GM12874 (cell line): ENCODE data around the gene KLHDC8B.

ENCODE experiments used
- TF ChIP-seq, protein P1 (sequence below): IDR thresholded peaks from 2 replicates; pipeline ENCODE4 v1.5.1; 2011; ENCODE audit warnings: low read depth, mild to moderate bottlenecking, control low read depth, low read length, moderate library complexity; ENCODE audit not compliant: insufficient read depth

KLHDC8B gene

GRCh38 chr3:49140080-49140479 is 31.3 kb upstream of the KLHDC8B start:
- TF ChIP-seq, protein P1, sequence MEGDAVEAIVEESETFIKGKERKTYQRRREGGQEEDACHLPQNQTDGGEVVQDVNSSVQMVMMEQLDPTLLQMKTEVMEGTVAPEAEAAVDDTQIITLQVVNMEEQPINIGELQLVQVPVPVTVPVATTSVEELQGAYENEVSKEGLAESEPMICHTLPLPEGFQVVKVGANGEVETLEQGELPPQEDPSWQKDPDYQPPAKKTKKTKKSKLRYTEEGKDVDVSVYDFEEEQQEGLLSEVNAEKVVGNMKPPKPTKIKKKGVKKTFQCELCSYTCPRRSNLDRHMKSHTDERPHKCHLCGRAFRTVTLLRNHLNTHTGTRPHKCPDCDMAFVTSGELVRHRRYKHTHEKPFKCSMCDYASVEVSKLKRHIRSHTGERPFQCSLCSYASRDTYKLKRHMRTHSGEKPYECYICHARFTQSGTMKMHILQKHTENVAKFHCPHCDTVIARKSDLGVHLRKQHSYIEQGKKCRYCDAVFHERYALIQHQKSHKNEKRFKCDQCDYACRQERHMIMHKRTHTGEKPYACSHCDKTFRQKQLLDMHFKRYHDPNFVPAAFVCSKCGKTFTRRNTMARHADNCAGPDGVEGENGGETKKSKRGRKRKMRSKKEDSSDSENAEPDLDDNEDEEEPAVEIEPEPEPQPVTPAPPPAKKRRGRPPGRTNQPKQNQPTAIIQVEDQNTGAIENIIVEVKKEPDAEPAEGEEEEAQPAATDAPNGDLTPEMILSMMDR = no peak

DNA sequence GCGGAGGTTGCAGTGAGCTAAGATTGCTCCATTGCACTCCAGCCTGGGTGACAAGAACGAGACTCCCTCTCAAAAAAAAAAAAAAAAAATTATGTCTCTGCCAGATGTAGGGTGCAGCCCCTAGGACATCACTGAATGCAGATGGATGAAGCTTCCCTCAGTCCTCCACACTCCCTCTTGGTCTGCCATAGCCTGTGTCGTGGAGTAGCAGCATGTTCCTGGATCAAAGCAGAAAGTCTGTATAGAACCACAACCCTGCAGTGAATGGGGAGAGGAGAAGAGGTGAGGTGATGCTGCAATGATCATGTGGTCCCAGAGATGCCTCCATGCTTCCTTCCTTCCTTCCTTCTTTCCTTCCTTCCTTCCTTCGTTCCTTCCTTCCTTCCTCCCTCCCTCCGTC is 23.2 kb upstream of the KLHDC8B start:
- TF ChIP-seq, protein P1 = no peak

DNA sequence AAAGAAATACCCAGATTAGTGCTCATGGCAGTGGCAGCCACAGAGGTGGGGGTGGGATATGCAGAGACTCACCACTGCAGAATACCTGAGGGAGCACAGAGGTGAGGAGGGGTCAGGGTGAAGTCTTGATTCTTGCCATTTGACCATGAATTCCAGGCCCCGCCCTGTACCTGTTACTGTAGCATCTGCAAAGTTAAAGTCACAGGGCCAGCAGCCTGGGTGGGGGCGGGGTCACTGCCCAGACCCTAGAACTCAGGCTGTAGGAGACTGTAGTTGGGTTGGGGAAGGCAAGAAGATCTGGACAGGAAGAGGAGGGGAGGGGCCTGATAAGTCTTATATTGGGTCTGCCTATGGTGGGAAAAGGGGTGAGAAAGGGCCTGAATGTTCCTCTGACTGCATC is 19.8 kb upstream of the KLHDC8B start:
- TF ChIP-seq, protein P1 = no peak

GRCh38 chr3:49153349-49153912 is 18.0 kb upstream of the KLHDC8B start:
- TF ChIP-seq, protein P1 = no peak

DNA sequence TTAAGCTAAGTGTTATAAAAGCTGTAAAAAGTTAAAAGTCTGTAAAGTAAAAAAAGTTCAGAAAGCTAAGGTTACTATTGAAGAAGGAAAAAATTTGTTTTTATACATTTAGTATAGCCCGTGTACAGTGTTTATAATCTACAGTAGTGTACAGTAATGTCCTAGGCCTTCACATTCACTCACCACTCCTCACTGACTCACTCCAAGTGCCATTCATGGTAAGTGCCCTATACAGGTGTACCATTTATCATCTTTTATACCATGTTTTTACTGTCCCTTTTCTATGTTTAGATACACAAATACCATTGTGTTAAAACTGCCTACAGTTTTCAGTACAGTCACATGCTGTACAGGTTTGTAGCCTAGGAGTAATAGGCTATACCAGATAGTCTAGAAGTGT is 14.1 kb upstream of the KLHDC8B start:
- TF ChIP-seq, protein P1 = no peak

- TF ChIP-seq, protein P1 = peak; percentile 57
Measured at GRCh38 chr3:49158103-49158709, 13.2 kb upstream of the KLHDC8B start.

GRCh38 chr3:49158792-49159191 is 12.6 kb upstream of the KLHDC8B start:
- TF ChIP-seq, protein P1 = no peak
